Suprapubic skin (tissue), 4 donors: ENCODE results near the gene FAM72A. TPM values are rescaled to one million over a fixed set of nuclear protein-coding genes. Genes with fewer than 3 reads are reported as not detected.
"Not testable (repeated sequence)": the region's sequence is repeated elsewhere in the genome, so short reads cannot be mapped to it uniquely, and the experiment has no call there.

ENCODE experiments used
- DNase-seq, 2 donors: peaks; one replicate each; pipeline ENCODE4 v3.0.0-alpha.2; 2019; ENCODE audit warnings: low spot score in 2 of 2
- H3K27ac ChIP-seq: fragments of 200-600 bp; sonication (generic); one replicate; pipeline ENCODE4 v1.5.1; 2019
- H3K27me3 ChIP-seq: fragments of 200-600 bp; sonication (generic); one replicate; pipeline ENCODE4 v1.5.1; 2019
- H3K36me3 ChIP-seq: fragments of 200-600 bp; sonication (generic); one replicate; pipeline ENCODE4 v1.5.1; 2019
- H3K4me1 ChIP-seq: fragments of 200-600 bp; sonication (generic); one replicate; pipeline ENCODE4 v1.5.1; 2019
- H3K4me3 ChIP-seq: fragments of 200-600 bp; sonication (generic); one replicate; pipeline ENCODE4 v1.5.1; 2019; ENCODE audit warnings: mild to moderate bottlenecking
- H3K9me3 ChIP-seq: fragments of 200-600 bp; sonication (generic); one replicate; pipeline ENCODE4 v1.5.1; 2019
- WGBS: methylation state at CpG from one replicate; pipeline ENCODE4 v1.1.5; 2018; 5-methylcytosine and 5-hydroxymethylcytosine counted together
- total RNA-seq, 4 donors: library from RNA; depleted of rRNA; stranded (reverse); fragments of >200 nt; gene quantifications; one replicate each; pipeline ENCODE4 v1.1.0, GENCODE V29; 2016

Gene FAM72A
- total RNA-seq, result 1 to 10 TPM; 2.2 to 4.7 (median 3.3) TPM

GRCh38 chr1:206202789-206203363 is at the start of gene FAM72A:
FAM72A (minus strand) TSS chr1:206202839; CDS start chr1:206202025, 814 bp downstream.
- not testable (repeated sequence) for H3K36me3 ChIP-seq, H3K9me3 ChIP-seq, H3K27me3 ChIP-seq, H3K4me1 ChIP-seq
- WGBS, result 0% methylated on average over 15 of the region's 36 CpGs
- peak; percentile 99 for DNase-seq
- Histone ChIP-seq H3K4me3 (peak within 1 kb of the TSS; percentile 59), H3K27ac (peak within 1 kb of the TSS; percentile 90)

GRCh38 chr1:206250953-206251681 is 48.5 kb upstream of the FAM72A start:
- H3K36me3 ChIP-seq, H3K27ac ChIP-seq, H3K4me3 ChIP-seq, H3K4me1 ChIP-seq, DNase-seq, H3K9me3 ChIP-seq, H3K27me3 ChIP-seq: not testable (repeated sequence)
- 100% methylated on average over 1 of the region's 3 CpGs for WGBS

GRCh38 chr1:206246129-206246886 is 43.7 kb upstream of the FAM72A start:
- DNase-seq, H3K36me3 ChIP-seq, H3K27ac ChIP-seq, H3K4me3 ChIP-seq, H3K4me1 ChIP-seq, H3K9me3 ChIP-seq, H3K27me3 ChIP-seq: not testable (repeated sequence)
- WGBS, result no CpG with 5 or more reads among the region's 10 CpGs

GRCh38 chr1:206245479-206245878 is 42.8 kb upstream of the FAM72A start:
- H3K27ac ChIP-seq, H3K9me3 ChIP-seq, H3K4me1 ChIP-seq, H3K4me3 ChIP-seq, DNase-seq, H3K27me3 ChIP-seq, H3K36me3 ChIP-seq: not testable (repeated sequence)
- WGBS, result 85% methylated on average over 1 of the region's 3 CpGs

- not testable (repeated sequence) for H3K27ac ChIP-seq, DNase-seq
- WGBS, result 70% methylated on average over 1 of the region's 3 CpGs
These were observed 40.7 kb upstream of the FAM72A start for GRCh38 chr1:206243335-206243734.

GRCh38 chr1:206240288-206240687 is 37.6 kb upstream of the FAM72A start:
- not testable (repeated sequence) for H3K4me3 ChIP-seq, DNase-seq, H3K27me3 ChIP-seq, H3K36me3 ChIP-seq, H3K4me1 ChIP-seq, H3K9me3 ChIP-seq, H3K27ac ChIP-seq
- no CpG with 5 or more reads among the region's 4 CpGs for WGBS

More at GRCh38 chr1:206243335-206243734, 40.7 kb upstream of the FAM72A start:
- H3K36me3 ChIP-seq, H3K9me3 ChIP-seq, H3K4me1 ChIP-seq, H3K27me3 ChIP-seq, H3K4me3 ChIP-seq: not testable (repeated sequence)

- H3K4me3 ChIP-seq, H3K4me1 ChIP-seq, H3K27me3 ChIP-seq, H3K36me3 ChIP-seq, H3K27ac ChIP-seq, DNase-seq, H3K9me3 ChIP-seq: not testable (repeated sequence)
- WGBS, result no CpG with 5 or more reads among the region's 2 CpGs
These were observed 32.6 kb upstream of the FAM72A start for GRCh38 chr1:206235190-206235589.

- not testable (repeated sequence) for H3K27ac ChIP-seq, H3K9me3 ChIP-seq, H3K4me3 ChIP-seq, H3K36me3 ChIP-seq, DNase-seq, H3K4me1 ChIP-seq, H3K27me3 ChIP-seq
- 79% methylated on average over 2 of the region's 3 CpGs for WGBS
These were observed 31.7 kb upstream of the FAM72A start for GRCh38 chr1:206234189-206234916.

GRCh38 chr1:206232970-206233645 is 30.5 kb upstream of the FAM72A start:
- WGBS, result 66% methylated on average over 2 of the region's 5 CpGs

GRCh38 chr1:206231989-206232388 is 29.4 kb upstream of the FAM72A start:
- H3K27me3 ChIP-seq, H3K4me3 ChIP-seq, H3K4me1 ChIP-seq, DNase-seq, H3K9me3 ChIP-seq, H3K27ac ChIP-seq, H3K36me3 ChIP-seq: not testable (repeated sequence)
- WGBS, result 88% methylated on average over 8 of the region's 9 CpGs

More at GRCh38 chr1:206232970-206233645, 30.5 kb upstream of the FAM72A start:
- DNase-seq, H3K36me3 ChIP-seq, H3K4me1 ChIP-seq, H3K9me3 ChIP-seq, H3K27ac ChIP-seq, H3K27me3 ChIP-seq, H3K4me3 ChIP-seq: not testable (repeated sequence)

GRCh38 chr1:206229286-206229685 is 26.6 kb upstream of the FAM72A start:
- DNase-seq, H3K36me3 ChIP-seq, H3K27ac ChIP-seq, H3K4me1 ChIP-seq, H3K27me3 ChIP-seq, H3K4me3 ChIP-seq, H3K9me3 ChIP-seq: not testable (repeated sequence)
- 51% methylated on average over 2 of the region's 2 CpGs for WGBS

GRCh38 chr1:206226886-206227285 is 24.2 kb upstream of the FAM72A start:
- H3K9me3 ChIP-seq, H3K4me3 ChIP-seq: not testable (repeated sequence)
- WGBS, result 36% methylated on average over 3 of the region's 5 CpGs

GRCh38 chr1:206225386-206225785 is 22.7 kb upstream of the FAM72A start:
- not testable (repeated sequence) for H3K4me1 ChIP-seq, DNase-seq, H3K36me3 ChIP-seq, H3K27me3 ChIP-seq, H3K9me3 ChIP-seq, H3K4me3 ChIP-seq, H3K27ac ChIP-seq
- WGBS, result 90% methylated on average over 4 of the region's 4 CpGs

More at GRCh38 chr1:206226886-206227285, 24.2 kb upstream of the FAM72A start:
- H3K27me3 ChIP-seq, H3K4me1 ChIP-seq, DNase-seq, H3K27ac ChIP-seq, H3K36me3 ChIP-seq: not testable (repeated sequence)
